IPS-18c (cell line): Measurements from ENCODE around the gene MEGF6.

Experiments
- H3K4me3 ChIP-seq: 2 replicates; pipeline ENCODE4 v1.7.0; 2013; ENCODE audit warnings: low read depth, mild to moderate bottlenecking, low read length, moderate library complexity; ENCODE audit not compliant: insufficient read depth
- H3K9me3 ChIP-seq: one replicate; pipeline ENCODE4 v1.6.1; 2013; ENCODE audit warnings: mild to moderate bottlenecking, low read length, moderate library complexity; ENCODE audit not compliant: control insufficient read depth, insufficient read depth

MEGF6 gene

DNA sequence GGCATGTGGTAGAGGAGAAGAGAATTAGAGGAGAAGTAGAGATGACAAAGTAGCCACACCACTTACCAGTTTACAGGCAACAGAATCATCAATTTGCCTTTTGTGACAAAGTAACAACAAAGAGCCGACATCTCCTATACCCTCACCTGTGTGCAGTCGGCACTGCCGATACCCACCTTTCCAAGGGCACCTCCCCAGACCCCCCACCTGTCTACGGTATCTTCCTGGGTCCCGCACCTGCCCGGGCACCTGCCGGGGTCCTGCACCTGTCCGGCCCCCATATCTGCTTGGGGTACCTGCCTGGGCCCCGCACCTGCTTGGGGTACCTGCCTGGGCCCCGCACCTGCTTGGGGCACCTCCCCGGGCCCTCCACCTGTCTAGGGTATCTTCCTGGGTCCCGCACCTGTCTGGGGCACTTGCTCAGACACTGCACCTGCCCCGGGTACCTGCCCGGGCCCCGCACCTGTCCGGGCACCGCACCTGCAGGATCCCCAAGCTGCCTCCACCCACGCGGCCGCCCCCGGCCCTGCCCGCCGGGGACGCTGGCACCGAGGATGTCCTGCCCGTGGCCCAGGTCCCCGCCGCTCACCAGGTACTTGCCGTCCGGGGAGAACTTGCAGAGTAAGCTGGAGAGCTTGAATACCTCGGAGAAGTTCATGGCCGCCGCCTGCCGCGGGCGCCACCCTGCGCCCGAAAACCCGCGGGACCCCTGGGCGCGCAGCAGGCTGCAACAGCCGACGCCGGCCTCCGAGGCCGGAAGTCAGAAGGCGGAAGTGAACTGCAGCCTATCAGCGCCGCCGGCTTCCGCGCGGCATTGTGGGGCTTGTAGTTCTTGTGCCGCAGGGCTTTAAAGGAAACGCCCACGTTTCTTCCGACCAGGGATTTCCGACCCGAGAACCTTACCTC is 38.3 kb upstream of the MEGF6 start, which contains the start of gene WRAP73:
WRAP73 (minus strand) TSS at position 762 of the 906 bp plus-strand sequence; CDS start at position 658, 104 bp downstream.
- Histone ChIP-seq H3K9me3 (no peaks in the 10 kb centered on the region), H3K4me3 (peak within 1 kb of the TSS; percentile 80)

DNA sequence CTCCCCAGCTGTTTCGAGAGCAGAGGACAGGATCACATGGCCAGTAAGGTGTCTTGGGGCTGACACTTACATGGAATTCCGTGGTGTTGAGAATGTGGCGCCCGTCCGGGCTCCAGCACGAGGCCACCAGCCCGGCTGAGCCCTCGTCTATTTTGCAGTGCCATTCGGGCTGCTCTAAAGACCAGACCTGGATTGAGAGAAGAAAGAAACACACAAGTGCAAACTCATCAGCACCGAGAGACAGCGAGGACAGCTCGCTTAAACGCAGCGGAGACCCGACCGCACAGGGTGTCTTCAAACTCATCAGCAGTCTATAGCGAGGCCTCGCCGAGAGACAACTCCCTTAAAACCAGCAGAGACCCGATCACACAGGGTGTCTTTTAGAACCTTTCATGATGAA is 35.3 kb upstream of the MEGF6 start:
- Histone ChIP-seq H3K4me3 (no peak overlapping the region), H3K9me3 (no peaks in the 10 kb centered on the region)

DNA sequence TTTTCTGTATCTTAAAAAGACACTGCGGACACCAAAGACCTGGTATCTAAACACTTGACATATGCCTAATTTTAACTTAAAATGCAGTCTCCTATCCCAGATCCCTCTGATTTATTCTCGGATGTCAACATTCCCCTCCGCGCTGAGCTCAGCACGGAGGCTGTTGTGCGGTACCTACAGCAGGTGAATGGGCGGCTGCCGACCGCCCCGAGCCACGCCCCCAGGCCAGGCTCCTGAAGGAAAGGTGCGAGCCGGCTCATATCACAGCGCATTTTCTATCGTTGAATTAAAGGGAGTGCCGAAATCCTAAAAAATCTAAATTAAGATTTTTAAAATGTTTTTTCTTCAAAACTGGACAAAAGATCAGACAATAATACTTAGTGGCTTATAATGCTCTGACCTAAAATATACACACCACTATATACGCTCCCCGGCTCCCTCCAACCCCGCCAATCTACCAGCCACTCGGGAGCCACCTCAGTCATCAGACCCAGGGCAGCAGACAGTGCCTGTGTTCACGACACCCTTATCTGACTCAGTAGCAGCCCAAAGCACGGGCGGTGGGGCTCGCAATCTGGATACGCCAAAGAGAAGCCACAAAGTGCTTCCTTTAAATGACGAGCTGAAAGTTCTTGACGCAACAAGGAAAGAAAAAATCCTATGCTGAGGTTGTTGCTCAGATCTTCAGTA is 34.5 kb upstream of the MEGF6 start:
- no peaks in the 10 kb centered on the region for H3K9me3 ChIP-seq

DNA sequence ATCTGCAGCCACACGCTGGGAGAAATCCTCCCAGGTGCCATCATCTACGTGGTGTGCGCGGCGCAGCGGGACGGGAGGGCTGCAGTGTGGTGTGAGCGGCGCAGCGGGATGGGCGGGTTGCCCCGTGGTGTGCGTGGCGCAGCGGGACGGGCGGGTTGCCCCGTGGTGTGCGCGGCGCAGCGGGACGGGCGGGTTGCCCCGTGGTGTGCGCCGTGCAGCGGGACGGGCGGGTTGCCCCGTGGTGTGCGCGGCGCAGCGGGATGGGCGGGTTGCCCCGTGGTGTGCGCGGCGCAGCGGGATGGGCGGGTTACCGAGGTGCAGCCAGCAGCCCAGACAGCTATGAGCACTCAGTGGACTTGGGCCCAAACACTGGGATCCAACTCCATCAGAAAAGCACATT is 33.9 kb upstream of the MEGF6 start:
- H3K9me3 ChIP-seq = no peaks in the 10 kb centered on the region
- no peak overlapping the region for H3K4me3 ChIP-seq

More for the DNA sequence above, 34.5 kb upstream of the MEGF6 start:
- H3K4me3 ChIP-seq = no peak overlapping the region

DNA sequence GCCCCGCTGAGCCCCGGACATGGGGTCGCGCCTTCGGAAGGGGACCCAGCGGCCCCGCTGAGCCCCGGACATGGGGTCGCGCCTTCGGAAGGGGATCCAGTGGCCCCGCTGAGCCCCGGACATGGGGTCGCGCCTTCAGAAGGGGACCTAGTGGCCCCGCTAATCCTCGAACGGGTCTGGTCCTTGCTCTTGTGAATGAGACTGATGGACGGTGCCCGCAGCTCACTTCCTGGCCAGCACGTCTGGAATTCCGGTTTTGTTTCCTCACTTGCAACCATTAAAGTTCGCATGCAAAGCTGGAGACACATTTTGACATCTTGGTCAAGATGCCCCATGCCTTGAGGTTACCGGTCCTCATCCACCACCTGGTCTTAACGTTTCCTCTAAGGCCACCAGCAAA is 33.0 kb upstream of the MEGF6 start:
- no peak overlapping the region for H3K4me3 ChIP-seq
- H3K9me3 ChIP-seq = no peaks in the 10 kb centered on the region

DNA sequence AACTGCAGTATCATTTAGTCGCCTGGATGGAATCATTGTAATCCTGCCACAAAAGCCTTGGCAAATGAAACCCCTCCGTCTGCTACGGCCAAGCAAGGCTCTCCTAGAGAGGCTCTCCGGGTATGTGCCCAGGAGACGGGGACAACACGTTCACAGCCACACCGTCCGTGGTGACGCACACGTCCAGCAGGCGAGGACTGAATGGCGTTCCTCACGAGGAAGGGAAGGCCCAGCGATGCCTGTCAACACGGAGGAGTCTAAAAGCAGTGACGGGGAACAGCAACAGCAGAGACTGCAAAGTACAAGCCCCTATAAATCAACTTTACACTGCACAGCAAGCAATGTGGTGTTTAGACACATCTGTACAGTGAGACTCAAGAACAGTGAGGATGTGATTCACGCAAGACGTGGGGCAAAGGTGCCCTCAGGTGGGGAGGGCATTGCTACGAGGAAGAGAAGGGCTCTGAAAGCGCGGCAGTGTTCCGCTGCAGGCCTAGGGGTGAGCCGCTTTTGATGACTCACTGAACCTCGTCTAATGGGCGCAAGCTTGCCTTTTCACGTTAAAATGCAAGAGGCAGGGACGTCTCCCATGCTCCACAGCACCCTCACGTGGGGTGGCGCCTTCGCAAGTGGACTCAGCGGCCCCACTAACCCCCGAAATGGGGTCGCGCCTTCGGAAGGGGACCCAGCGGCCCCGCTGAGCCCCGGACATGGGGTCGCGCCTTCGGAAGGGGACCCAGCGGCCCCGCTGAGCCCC is 31.8 kb upstream of the MEGF6 start:
- no peak overlapping the region for H3K4me3 ChIP-seq

DNA sequence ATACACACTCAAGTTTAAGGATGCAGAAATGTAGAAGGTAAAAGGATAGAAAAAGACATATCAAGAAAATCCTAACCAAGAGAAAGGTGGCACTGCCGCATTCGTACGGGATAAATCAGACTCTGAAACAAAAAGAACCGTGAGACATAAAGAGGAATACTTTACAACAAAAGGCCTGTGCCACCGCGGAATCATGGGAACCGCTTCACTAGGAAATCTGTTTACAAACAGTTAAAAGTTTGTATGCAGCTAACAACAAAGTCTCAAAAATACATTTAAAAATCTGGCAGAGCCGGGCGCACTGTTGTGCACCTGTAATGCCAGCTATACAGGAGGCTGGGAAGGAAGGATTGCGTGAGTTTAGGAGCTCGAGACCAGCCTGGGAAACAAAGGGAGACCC is 30.5 kb upstream of the MEGF6 start:
- no peaks in the 10 kb centered on the region for H3K9me3 ChIP-seq
- H3K4me3 ChIP-seq = no peak overlapping the region

More for the DNA sequence above, 31.8 kb upstream of the MEGF6 start:
- H3K9me3 ChIP-seq = no peaks in the 10 kb centered on the region

DNA sequence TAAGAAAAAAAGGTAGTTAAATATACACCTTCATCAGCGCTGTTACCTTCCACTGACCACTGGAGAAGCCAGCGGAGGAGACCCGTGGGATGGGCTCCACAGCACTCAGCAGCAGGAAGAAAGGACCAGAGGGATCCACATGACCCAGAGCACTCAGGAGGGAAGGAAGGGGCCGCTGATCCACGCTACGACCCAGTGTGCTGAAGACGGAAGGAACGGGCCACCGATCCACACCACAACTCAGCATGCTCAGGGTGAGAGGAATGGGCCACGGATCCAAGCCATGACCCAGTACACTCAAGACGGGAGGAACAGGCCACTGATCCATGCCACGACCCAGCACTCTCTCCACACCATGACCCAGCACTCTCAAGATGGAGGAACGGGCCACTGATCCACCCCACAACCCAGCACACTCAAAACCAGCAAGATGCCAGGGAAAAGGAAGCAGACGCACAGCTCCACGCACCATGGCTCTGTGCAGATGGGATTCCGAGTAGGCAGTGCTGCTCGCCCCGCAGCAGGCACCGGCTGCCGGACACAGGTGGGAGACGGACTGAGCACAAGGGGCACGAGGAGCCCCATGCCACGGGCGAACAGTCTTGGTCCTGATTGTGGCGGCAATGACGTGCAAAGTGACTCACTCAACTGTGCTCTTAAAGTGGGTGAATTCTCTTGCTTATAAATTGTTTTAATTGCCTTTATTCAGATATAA is 29.9 kb upstream of the MEGF6 start:
- Histone ChIP-seq H3K4me3 (no peak overlapping the region), H3K9me3 (no peaks in the 10 kb centered on the region)

DNA sequence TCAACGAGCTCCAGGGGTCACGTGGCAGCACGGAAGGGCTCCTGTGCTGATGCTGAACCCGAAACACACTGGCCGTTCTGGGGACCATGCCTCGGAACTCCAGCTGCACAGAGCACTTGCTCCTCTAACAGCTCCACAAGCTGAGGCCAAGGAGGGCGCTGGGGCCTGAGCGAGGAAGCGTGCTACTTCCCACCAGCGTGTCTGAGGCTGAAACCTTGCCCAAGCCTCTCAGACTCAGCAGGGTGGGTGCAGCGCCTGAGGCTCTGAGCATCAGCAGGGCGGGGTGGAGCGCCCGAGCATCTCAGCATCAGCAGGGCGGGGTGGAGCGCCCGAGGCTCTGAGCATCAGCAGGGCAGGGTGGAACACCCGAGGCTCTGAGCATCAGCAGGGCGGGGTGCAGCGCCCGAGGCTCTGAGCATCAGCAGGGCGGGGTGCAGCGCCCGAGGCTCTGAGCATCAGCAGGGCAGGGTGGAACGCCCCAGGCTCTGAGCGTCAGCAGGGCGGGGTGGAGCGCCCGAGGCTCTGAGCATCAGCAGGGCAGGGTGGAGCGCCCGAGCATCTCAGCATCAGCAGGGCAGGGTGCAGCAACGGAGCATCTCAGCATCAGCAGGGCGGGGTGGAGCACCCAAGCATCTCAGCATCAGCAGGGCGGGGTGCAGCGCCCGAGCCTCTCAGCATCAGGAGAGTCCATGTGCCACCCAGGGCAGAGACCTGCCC is 29.0 kb upstream of the MEGF6 start:
- no peak overlapping the region for H3K4me3 ChIP-seq
- no peaks in the 10 kb centered on the region for H3K9me3 ChIP-seq

DNA sequence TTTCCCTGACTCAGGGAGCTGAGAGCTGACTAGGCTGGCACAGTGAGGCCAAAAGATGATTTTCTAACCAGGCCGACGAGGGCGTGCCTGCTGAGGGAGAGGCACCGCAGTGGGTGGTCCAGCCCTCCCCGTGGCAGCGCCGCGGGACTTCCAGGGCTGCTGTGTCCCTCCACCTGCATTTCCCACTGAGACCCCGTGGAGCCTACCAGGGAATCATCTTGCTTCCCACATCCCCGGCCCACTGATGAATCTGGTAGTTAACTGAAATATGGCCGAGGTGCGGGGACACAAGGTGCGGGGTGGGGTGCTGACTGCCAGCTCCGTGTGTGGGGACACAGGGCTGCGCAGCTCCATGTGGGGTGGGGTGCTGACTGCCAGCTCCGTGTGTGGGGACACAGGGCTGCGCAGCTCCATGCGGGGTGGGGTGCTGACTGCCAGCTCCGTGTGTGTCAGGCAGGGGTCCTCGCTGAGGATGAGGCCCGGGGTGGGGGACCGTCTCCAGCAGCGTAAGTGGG is 28.1 kb upstream of the MEGF6 start:
- Histone ChIP-seq H3K9me3 (no peaks in the 10 kb centered on the region), H3K4me3 (no peak overlapping the region)

DNA sequence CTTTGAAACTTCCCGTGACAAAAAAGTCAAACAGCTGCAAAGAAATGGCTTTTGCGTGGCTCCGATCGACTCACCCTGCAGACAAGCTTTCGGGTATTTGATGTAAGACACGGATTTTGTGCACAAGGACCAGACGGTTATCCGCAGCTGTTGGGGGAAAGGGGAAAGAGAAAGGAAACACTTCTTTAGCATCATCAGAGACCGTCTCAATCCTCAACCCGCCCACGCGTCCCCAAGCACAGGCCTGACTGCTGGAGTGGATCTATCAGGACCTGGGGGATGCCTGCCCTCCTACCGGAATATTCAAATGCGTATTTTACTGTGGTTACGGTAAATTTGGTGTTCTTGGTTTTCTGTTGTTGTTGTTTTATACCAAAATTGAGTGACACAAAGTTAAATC is 27.4 kb upstream of the MEGF6 start:
- H3K4me3 ChIP-seq = no peak overlapping the region
- H3K9me3 ChIP-seq = no peaks in the 10 kb centered on the region

DNA sequence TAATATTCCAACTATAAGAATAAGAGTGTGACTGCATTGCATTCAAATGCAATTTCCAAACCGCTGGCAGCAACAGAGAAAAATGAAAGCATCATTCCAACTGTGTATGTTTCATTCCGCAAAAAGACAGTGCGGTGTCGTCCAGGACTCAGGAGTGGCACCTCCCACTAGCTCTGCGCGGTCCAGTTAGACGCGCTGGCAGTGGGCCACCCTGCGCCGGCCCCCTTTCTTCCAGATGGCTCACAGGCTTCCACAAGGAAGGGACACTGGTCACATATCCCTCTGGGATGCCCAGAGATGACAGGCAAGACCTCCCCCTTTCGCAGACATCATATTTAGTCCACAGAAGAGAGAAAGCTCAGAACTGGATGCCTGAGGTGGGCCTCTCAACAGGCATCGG is 26.7 kb upstream of the MEGF6 start:
- H3K4me3 ChIP-seq = no peak overlapping the region
- no peaks in the 10 kb centered on the region for H3K9me3 ChIP-seq

DNA sequence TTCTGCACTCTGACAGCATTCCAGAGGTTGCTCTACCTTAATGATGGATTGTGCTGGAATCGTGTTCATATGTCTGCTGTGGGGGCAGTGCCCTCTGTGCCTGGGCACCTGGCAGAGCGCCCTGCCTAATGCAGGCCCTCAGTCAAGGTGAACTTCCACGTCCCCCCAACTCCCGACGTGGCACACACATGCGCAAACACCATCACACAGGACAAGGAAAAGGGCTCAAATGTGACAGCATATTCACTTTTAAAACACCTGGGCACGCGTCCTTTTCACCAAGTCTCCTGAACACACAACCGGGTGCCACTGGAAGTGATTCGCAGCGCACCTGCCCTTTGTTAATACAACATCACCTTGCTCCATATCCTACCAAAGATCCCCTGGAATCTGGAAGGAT is 25.2 kb upstream of the MEGF6 start:
- Histone ChIP-seq H3K9me3 (no peaks in the 10 kb centered on the region), H3K4me3 (no peak overlapping the region)

DNA sequence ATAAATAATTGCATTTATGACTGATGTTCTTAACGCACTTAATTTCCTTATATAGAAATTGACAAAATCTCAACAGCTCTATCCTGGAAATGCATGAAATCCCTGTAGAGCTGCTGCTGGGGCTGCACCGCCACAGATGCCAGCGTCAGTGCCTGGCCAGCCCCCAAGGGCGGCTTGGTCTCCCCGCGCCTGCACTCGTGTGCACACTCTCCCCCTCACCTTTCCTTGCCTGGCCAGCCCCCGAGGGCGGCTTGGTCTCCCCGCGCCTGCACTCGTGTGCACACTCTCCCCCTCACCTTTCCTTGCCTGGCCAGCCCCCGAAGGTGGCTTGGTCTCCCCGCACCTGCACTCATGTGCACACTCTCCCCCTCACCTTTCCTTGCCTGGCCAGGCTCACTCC is 24.8 kb upstream of the MEGF6 start:
- Histone ChIP-seq H3K9me3 (no peaks in the 10 kb centered on the region), H3K4me3 (no peak overlapping the region)

DNA sequence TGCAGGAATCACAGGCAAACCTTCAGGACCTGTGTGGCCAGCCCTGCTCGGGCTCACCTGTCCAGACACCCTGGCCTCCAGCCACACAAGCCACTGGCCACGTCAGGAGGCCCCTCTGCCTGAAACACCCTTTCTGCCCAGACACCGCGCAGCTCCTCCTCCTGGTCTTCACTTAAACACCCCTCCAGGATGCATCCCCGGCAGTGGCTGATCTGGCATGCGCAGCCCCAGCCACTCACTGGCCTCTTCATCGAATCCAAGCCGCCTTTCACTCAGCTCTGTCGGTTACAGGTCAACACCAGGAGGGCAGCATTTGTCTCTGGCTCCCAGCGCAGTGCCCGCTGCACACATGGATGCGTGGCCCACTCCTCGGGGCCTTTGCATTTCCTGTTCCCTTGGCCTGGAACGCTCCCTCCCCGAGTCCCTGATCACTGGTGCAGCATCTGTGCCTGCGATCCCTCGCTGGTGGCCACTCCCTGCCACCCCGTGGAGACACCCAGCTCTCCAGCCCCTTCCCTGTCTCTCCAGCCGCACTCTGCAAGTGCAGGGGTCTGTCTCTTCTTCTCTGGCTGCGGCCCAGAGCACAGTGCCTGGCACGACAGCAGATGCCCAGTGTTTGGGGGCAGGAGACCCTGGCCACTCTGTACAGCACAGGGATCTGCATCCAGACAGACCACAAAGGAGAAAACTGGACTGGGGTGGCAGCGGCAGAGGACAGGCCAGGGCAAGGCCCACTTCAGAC is 22.9 kb upstream of the MEGF6 start:
- Histone ChIP-seq H3K4me3 (no peak overlapping the region), H3K9me3 (no peaks in the 10 kb centered on the region)
